ENCODE data around the gene SORD.
"Not testable (repeated sequence)": the region's sequence is repeated elsewhere in the genome, so short reads cannot be mapped to it uniquely, and the experiment has no call there.

Gene SORD

DNA sequence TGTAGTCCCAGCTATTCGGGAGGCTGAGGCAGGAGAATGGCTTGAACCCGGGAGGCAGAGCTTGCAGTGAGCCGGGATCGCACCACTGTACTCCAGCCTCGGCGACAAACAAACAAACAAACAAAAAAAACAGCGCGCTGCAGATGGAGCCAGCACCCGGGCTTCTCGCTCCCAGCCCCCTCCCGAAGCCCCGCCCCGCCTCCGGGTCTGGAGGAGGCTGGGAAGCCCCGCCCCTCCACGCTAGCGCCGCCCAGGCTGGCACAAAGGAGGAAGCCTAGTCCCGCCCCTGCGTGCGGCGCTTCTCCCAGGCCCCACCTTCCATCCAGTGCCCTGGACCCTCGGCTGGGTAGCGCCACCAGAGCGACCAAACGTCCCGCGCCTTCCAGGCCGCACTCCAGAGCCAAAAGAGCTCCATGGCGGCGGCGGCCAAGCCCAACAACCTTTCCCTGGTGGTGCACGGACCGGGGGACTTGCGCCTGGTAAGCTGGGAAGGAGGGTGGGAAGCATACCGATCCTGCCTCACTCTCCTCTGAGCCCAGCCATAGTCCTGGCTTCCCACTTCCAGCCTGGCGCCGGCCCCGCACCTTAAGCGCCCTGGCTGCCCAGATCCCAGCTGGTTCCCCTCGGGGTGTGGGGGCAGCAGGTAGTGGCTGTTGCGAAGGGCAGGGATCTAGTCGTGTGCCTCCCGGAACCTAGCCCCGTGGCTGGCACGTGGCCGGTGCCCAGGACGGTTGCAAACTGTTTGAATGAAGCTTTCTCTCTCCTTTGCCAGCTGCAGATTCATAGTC lies at the start of gene SORD:
TSS of gene SORD (plus strand) at position 325 of the 788 bp plus-strand sequence. CDS start at position 414, 89 bp downstream.
- FAIRE-seq: peak; percentile 68

- not testable (repeated sequence) for FAIRE-seq
Observed at GRCh38 chr15:44976183-44976582, 46.8 kb upstream of the SORD start.

DNA sequence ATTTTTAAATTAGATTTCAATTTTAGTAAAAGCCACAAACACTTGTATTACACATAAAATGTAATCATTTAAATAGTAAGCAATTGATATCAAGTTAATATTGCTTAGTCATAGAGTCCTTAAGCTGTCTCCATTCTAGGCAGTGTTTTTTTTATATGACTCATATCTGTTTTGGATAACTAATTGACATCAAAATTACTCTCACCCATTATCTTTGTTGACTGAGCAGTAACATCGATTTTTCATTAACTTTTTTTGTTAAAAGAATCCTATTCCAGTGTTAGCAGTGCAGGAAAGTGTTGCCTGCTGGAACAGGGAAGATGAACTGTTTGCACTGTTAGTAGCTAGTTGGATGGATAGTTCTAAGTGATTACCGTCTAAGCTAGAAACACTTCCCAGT lies 45.2 kb upstream of the SORD start:
- FAIRE-seq: not testable (repeated sequence)

DNA sequence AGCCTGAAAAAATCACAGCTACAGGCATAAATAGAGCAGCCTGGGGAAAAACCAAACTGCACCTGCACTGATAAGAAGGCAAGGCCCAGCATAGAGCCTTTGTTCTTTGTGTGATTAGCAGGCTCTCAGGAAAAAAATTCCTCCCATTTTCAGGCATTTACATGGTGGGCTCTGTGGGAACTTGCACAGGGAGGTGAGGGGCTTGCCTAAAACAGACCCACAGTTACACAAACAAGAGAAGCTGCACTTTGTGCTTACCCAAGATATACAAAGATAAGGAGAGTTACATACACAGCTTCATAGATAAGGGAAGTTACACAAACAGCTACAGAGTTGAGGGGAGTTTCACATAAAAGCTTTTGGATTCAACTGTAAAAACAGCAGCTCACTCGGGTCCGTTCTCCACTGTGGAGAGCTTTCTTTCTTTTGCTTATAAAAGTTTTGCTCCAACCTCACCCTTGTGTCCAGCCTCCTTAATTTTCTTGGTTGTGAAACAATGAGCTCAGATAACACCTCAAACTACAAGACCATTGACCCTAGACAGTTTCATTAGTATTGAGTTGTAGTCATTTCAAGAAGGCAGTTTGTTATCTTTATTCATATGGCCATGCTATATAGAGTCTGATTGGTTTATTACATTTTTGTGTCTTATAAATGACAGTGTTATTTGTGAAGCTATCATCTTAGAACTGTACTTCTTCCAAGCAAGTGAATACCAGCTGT lies 43.2 kb upstream of the SORD start:
- FAIRE-seq: not testable (repeated sequence)

- not testable (repeated sequence) for FAIRE-seq
Observed at GRCh38 chr15:44984144-44984543, 38.9 kb upstream of the SORD start.

DNA sequence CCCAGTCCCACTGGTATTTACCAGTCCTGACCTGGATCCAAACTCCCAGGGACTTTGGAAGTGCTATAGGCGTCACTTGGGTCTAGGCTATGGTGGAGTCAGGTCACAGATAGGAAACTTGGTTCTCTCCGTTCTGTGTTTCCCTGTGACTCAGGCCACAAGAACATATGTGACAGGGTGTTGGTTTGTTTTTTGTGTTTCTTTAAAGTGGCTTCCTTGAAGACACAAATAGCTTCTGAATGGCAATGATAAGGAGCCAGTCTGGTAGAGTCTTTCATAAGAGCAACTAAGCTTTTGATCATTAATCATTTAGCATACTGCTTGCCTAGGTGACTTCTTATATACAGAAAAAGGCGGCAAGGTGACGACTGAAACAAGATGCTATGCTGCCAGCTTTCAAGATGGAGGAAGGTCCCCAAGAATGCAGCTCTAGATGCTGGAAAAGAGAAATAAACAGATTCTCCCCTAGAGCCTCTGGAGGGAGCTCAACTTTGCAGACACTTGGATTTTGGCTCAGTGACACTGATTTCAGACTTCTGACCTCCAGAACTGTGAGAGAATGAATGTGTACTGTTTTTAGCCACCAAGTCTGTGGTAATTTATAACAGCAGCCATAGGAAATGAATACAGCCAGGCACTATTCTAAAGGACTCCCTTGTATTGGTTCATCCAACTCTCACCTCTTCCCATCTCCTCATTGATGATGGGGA lies 36.5 kb upstream of the SORD start:
- not testable (repeated sequence) for FAIRE-seq

DNA sequence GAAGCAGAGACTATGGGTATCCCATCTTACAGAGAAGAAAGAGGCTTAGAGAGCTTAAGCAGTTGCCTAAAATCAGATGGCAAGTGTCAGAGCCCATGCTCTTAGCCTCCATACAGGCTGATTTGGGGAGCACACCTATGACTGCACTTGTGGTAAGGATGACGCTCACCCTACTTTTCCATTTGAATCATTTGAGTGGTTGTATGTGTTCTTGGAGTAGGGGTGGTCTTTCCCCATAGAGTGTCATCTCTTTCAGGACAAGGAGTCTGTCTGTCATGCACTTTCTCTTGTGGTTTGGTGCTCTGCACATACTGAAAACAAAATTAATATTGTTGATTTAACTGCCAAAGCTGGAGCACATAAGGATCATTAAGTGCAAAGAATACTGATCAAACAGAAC lies 35.3 kb upstream of the SORD start:
- FAIRE-seq: not testable (repeated sequence)

DNA sequence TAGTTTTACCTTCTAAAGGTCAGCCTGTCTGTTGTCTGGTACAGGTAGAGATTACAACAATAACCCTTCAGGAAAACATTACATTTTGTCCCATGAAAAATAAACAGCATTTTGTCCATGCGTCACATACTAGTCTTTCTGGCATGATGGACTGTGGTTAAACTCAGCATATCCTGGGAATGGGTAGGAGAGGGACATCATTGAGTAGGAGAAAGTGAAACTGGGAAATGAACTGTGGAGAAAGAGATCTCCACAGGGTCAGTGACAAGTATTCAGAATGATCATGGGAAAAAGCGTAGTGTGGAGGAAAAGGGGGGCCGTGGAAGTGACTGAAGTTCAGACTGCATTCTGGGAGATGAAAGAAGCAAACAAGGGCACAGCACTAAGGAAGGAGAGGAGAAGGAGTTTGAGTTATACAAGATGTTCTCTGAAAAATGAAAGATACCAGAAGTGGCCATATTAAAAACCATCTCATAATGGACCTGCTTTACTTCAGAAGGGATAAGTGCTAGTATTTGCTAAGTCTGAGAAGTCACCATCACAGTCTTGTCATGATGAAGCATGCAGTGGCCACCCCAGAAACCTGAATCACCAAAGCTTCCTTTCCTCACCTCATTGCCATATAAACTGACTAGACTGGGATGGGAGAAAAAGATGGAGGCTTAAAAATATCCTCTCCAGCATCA lies 34.7 kb upstream of the SORD start:
- not testable (repeated sequence) for FAIRE-seq

GRCh38 chr15:44988870-44989219 lies 34.1 kb upstream of the SORD start:
- FAIRE-seq: not testable (repeated sequence)

- FAIRE-seq: not testable (repeated sequence)
Observed at GRCh38 chr15:44997632-44998031, 25.4 kb upstream of the SORD start.

DNA sequence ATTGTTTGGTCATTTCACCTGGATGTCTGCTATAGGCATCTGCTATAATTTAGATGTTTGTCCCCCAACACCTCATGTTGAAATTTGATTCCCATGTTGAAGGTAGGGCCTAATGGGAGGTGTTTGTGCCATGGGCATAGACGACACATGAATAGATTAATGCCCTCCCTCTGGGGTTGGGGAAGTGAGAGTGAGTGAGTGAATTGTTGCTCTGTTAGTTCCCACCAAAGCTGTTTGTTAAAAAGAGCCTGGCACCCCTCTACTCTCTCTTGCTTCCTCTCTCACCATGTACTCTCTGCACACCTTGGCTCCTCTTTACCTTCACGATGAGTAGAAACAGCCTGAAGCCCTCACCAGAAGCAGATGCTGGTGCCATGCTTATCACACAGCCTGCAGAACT lies 23.9 kb upstream of the SORD start:
- no peak for FAIRE-seq

- FAIRE-seq: not testable (repeated sequence)
Observed at GRCh38 chr15:45001180-45001579, 21.8 kb upstream of the SORD start.

- FAIRE-seq: not testable (repeated sequence)
Observed at GRCh38 chr15:45003731-45004410, 19.1 kb upstream of the SORD start.

DNA sequence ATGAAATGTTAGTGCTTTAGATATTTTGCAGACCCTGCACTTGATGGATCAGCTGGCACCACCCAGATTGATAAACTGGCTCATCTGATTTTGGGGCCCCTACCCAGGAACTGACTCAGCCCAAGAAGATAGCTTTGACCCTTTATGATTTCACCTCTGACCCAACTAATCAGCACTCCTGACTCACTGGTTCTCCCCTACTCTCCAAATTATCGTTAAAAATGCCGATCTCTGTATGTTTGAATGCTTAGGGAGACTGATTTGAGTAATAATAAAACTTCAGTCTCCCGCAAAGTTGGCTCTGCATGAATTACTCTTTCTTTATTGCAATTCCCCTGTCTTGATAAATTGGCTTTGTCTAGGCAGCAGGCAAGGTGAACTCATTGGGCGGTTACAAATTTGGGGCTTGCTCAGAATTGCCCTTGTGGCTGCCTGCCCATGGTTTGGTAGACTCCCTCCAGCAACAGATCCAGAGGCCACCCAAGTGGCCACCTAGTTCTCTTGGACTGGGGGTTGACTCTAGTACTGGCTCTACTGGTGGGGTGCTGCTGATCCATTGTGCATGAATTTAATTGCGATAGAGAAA lies 18.3 kb upstream of the SORD start:
- FAIRE-seq: not testable (repeated sequence)

DNA sequence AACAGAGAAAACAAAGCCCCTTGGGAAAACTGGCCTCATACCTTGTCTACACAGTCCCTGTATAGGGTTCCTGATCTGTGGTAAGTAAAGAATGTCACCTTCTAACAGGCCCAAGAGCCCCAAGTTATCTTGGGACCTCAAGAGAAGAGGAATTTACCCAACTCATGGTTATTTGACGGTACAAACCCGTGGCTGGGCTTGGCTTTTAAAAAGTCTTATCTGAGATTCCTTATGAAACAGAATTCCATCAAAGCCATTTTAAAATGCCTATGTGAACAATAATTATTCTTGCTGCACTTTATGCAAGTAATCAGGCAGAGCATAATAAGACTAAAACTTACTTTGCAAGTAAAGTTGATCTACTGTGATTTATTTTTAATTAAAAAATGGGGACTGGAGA lies 13.9 kb upstream of the SORD start:
- FAIRE-seq: no peak

DNA sequence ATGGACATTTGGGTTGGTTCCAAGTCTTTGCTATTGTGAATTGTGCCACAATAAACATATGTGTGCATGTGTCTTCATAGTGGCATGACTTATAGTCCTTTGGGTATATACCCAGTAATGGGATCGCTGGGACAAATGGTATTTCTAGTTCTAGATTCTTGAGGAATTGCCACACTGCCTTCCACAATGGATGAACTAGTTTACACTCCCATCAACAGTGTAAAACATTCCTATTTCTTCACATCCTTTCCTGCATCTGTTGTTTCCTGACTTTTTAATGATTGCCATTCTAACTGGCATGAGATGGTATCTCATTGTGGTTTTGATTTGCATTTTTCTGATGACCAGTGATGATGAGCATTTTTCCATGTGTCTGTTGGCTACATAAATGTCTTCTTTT lies 7.9 kb upstream of the SORD start:
- FAIRE-seq: not testable (repeated sequence)

- FAIRE-seq: not testable (repeated sequence)
Observed at GRCh38 chr15:45020222-45020900, 2.6 kb upstream of the SORD start.

GRCh38 chr15:45020901-45021259 lies 2.1 kb upstream of the SORD start:
- not testable (repeated sequence) for FAIRE-seq

GRCh38 chr15:45021348-45021747 lies 1.6 kb upstream of the SORD start:
- FAIRE-seq: no peak

GRCh38 chr15:45023659-45024225 lies 747 bp downstream of the SORD start:
- FAIRE-seq: no peak

DNA sequence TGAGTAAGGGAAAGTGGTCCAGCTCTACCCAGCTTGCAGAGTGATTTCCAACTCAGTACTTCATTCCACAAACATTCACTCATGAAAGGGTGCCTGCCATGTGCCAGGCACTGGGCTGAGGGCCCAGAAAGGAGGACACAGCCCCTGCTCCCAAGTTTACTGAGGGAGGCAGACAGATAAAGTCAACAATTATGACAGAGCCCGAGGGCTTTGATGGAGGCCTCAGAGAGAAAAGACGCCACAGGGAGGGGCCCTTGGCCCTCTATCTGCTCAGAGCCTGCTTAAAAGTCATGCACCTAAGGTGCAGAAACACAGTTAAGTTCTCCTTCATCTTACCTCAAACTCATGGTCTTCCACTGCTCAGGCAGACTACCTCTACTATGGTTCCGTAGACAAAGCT lies 1.7 kb downstream of the SORD start:
- not testable (repeated sequence) for FAIRE-seq

Measured in G401.6 (cell line).